HK-2 (cell line): ENCODE data around the gene ZNF804A.
"Not testable (repeated sequence)": the region's sequence is repeated elsewhere in the genome, so short reads cannot be mapped to it uniquely, and the experiment has no call there.

Experiments used
- DNase-seq: peaks from one replicate; pipeline ENCODE4 v3.0.0-alpha.2; 2018; ENCODE audit not compliant: unreplicated experiment

ZNF804A gene

GRCh38 chr2:184728411-184728810, 130.1 kb downstream of the ZNF804A start:
- no peak for DNase-seq

- DNase-seq: no peak
Measured at GRCh38 chr2:184729581-184729980, 131.3 kb downstream of the ZNF804A start.

GRCh38 chr2:184730288-184730687, 132.0 kb downstream of the ZNF804A start:
- no peak for DNase-seq

GRCh38 chr2:184734338-184734737, 136.0 kb downstream of the ZNF804A start:
- no peak for DNase-seq

DNA sequence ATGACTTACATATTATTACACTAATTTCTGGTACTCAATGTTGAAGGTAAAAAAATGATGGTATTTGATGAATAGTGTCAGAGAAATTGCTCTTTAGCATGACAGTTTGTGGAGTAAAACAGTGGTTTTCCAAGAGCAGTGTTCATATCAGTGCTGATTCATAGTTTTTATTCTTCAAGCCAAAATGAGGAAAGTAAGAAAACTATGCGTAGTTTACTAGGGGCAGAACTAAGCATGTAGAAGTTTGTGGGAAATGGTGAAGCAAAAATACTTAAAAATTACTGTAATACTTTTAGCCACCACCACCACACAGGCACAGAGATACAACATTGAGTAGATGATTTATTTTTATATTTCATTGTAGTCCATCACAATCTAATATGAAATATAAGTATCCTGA, 137.3 kb downstream of the ZNF804A start:
- no peak for DNase-seq

GRCh38 chr2:184743096-184743495, 144.8 kb downstream of the ZNF804A start:
- DNase-seq: no peak

DNA sequence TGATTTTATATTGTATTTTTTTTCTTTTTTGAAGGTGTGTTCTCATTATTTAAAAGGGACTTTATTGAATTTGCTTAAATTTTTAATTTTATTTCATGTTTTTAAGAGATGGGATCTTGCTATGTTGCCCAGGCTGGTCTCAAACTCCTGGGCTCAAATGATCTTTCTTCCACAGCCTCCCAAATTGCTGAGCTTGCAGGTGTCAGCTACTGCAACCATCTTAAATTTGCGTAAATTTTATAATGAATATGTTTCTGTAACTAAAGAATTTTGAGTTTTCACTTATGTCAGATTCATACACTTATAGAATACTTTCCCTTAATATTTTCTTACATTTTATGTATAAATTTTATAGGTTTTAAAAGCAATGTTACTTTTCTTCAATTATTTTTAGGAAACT, 157.8 kb downstream of the ZNF804A start:
- DNase-seq: no peak

GRCh38 chr2:184756885-184757284, 158.6 kb downstream of the ZNF804A start:
- no peak for DNase-seq

- DNase-seq: not testable (repeated sequence)
Measured at GRCh38 chr2:184759557-184760255, 161.4 kb downstream of the ZNF804A start.

DNA sequence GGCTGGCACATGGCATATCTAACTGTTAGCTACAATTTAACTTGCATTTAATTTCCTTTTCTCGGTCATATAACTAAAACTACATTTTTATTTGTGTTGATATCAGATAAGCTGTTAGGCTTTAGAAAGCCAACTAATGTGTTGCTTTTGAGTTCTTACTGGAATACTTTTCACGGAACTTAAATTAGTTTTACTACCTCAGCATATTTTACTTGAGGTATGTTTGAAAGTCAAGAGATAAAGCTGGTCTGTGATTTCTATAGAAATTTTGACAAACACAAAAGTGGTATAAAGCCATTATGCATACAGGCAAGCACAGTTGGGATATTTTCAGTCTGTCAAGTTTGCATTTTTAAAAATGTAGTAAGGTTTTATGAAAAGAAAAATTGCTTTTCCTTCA, 162.6 kb downstream of the ZNF804A start:
- DNase-seq: no peak

GRCh38 chr2:184765112-184765895, 167.0 kb downstream of the ZNF804A start:
- DNase-seq: no peak

DNA sequence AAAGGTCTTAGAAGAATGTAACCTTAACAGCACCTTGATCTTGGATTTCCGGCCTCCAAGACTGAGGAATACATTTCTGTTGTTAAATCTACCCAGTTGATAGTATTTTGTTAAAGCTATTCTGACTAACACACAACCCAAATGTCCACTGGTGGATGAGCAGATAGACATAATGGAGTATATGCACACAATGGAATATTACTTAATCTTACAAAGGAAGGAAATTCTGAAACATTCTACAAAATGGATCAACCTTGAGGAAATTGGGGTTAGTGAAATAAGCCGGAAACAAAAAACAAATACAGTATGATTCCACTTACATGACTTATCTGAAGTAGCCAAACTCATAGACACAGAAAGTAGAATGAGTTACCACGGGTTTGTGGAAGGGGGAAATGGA, 168.7 kb downstream of the ZNF804A start:
- no peak for DNase-seq

DNA sequence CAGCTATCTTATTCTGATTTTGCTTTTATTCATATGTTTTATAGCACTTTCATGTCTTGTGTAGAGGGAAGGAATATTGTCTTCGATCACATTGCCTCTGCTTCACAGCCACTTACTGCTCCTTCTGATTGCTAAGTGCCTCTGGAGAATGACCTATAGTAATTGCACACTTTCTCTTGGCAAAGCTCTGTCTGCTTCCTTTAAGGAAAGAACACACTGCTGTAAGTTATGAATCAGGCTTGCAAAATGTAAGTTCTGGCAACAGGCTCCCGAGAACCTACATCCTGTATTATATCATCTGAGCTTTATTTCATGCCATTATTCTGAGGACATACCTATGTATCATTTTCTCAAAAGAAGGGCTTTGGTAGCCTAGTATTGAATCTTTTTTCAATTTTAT, 170.7 kb downstream of the ZNF804A start:
- DNase-seq: no peak

- no peak for DNase-seq
Measured at GRCh38 chr2:184769686-184770085, 171.4 kb downstream of the ZNF804A start.

DNA sequence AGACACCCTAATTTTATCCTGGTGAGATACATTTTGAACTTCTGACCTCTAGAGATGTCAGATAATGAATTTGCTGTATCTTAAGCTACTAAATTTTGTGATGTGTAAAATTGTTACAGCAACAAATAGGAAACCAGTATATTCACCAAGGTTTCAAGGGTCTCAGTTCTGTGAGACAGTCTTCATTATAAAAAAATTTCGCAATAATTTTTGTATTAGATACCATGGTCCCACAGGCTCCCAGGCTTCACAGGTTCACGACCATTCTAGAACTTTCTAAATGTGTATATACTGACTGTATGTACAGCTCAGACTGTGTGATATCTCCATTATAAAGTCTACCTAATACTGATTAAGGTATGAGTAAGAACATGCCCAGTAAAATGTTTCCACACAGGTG, 181.4 kb downstream of the ZNF804A start:
- DNase-seq: no peak

DNA sequence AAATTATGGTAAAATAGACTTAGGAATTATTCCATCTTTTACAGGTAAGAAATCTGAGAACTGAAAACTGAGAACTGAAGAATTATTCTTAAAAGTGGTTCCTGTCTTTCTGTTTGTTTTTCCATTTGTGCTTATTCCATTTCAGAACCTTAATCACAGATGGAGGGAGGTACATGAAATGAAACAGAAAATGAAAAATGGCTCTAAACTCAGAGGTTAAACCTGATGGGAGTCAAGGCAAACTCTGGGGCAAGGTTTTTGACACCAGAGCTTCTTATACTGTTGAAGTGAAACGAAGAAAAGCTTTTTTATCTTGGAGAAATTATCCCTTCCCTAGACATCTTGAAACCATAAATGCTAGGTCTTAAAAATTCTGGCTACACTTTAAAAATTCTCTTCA, 182.1 kb downstream of the ZNF804A start:
- DNase-seq: no peak

GRCh38 chr2:184780944-184781343, 182.6 kb downstream of the ZNF804A start:
- DNase-seq: no peak

GRCh38 chr2:184783576-184783975, 185.2 kb downstream of the ZNF804A start:
- DNase-seq: no peak

DNA sequence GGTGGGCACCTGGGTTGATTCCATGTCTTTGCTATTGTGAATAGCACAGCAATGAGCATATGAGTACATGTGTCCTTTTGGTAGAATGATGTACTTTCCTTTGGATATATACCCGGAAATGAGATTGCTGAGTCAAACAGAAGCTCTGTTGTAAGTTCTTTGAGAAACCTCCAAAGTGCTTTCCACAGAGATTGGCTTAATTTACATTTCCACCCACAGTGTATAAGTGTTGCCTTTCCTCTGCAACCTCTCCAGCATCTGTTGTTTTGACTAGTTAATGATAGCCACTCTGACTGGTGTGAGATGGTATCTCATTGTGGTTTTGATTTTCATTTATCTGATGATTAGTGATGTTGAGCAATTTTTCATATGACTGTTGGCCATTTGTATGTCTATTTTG, 194.8 kb downstream of the ZNF804A start:
- DNase-seq: no peak

DNA sequence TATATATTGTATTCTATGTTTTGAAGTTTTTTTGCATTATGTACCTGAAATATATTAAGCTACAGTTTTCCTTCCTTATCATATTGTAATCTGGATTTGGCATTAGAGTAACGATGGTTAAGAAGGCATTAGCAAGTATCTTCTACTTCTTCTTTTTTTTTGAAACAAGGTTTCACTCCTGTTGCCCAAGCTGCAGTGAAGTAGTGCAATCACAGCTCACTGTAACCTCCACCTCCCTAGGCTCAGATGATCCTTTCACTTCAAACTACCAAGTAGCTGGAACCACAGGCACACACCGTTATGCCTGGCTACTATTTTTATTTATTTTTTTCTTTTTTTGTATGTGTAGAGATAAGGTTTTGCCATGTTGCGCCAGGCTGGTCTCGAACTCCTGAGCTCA, 201.1 kb downstream of the ZNF804A start:
- no peak for DNase-seq

DNA sequence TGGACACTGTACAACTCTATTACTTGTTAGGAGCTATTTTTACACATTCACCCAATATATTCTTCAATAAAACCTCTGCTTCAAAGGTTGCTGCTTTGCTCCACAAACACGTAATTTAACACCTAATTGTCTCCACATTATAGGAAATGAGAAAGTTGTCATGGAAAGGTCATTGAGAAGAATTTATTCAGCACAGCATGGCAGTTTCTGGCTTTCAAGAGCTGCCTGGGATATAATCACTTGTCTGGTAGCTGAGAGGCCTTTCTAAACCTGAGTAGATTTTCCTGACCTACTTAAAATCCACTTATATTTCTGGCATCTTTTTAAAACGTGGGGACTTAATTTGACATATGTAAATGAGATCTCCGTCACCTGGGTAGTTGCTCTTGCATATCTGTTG, 216.1 kb downstream of the ZNF804A start:
- DNase-seq: no peak

DNA sequence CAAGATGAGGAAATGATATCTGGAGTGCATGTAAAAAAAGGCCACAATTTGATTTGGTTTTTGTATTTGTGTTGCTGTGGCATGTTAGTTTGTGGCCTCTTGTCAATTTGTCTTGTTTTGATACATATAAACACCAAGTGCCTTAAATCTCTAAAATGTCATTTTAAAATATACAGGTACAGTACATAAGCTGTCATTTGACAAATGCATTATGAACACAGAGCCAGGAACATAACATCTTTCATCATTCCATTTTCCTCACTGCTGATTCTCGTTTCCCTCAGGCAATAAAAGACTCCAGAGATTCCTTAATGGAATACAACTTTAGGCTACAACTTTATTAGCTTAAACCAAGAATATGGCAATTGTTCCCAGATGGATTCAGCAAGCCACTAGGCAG, 217.5 kb downstream of the ZNF804A start:
- DNase-seq: no peak

- no peak for DNase-seq
Measured at GRCh38 chr2:184824597-184824996, 226.3 kb downstream of the ZNF804A start.
